Keratinocyte (primary cell): ENCODE measurements around the gene RIC1.

Experiments used
- EZH2 ChIP-seq: IDR thresholded peaks from one replicate; pipeline ENCODE4 v1.6.1; 2012; ENCODE audit warnings: inconsistent platforms, mild to moderate bottlenecking, low read length, moderate library complexity
- TF ChIP-seq, protein P1 (sequence below), 3 experiments: IDR thresholded peaks in 1 of 3; conservative IDR thresholded peaks in 1 of 3; optimal IDR thresholded peaks in 1 of 3; 2 replicates in 2 of 3; 3 replicates in 1 of 3; pipeline versions ENCODE3 to v1.5.1; 2011; ENCODE audit warnings: low read length in 3 of 3, mild to moderate bottlenecking in 3 of 3, moderate library complexity in 2 of 3, control low read depth in 1 of 3, inconsistent platforms in 1 of 3; ENCODE audit not compliant: insufficient read depth in 2 of 3; ENCODE audit errors: extremely low read depth in 1 of 3

DNA sequence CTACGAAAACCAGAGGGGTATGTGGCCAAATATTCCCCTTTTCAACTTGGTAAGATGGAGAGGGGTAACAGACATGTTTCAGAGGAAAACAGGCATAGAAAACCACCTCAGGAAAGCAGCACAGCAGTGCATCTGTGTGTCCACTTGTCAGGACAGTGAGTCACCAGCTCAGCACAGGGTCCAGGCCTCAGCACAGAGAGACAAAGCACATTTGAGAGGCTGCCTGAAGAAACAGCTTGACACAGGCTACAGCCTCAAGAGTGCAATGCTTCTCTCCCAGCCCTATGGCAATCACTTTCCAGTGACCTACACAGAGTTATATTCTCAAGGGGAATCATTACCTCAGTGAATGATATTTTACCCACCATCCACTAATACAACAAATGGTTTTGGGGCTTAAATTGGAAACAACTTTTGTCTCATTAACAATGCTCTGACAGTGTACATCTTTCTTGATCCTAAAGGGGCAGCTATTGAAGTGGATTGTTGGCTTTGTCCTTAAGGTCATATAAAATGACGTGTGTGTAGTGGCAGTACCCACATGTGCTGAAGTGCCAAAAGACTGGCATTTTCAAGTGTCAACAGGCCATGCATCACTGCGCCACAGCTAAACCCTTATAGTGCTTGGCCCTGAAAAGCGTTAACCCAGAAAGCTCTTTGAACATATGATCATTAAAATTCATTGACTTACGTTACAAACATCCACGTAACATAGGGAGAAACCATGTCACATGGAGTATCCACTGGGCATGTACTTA lies 157.6 kb downstream of the RIC1 start:
- TF ChIP-seq, protein P1, sequence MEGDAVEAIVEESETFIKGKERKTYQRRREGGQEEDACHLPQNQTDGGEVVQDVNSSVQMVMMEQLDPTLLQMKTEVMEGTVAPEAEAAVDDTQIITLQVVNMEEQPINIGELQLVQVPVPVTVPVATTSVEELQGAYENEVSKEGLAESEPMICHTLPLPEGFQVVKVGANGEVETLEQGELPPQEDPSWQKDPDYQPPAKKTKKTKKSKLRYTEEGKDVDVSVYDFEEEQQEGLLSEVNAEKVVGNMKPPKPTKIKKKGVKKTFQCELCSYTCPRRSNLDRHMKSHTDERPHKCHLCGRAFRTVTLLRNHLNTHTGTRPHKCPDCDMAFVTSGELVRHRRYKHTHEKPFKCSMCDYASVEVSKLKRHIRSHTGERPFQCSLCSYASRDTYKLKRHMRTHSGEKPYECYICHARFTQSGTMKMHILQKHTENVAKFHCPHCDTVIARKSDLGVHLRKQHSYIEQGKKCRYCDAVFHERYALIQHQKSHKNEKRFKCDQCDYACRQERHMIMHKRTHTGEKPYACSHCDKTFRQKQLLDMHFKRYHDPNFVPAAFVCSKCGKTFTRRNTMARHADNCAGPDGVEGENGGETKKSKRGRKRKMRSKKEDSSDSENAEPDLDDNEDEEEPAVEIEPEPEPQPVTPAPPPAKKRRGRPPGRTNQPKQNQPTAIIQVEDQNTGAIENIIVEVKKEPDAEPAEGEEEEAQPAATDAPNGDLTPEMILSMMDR (optimal IDR thresholded peaks at IDR 0.05 in 1 of 3, IDR thresholded peaks at IDR 0.05 in 1 of 3, conservative IDR thresholded peaks at IDR 0.05 in 1 of 3; ENCODE audit: extremely low read depth in 1 of 3, insufficient read depth in 2 of 3, low read length in 3 of 3): no peak
- no peak for TF ChIP-seq EZH2
